GM19025 (cell line): ENCODE results near the gene SNRPB2.

Experiments
- ATAC-seq: cut with Tn5 transposase; IDR thresholded peaks from one replicate; pipeline ENCODE4 v1.9.1; 2021; ENCODE audit warnings: mild to moderate bottlenecking, low read depth, moderate library complexity; ENCODE audit not compliant: unreplicated experiment

Gene SNRPB2

DNA sequence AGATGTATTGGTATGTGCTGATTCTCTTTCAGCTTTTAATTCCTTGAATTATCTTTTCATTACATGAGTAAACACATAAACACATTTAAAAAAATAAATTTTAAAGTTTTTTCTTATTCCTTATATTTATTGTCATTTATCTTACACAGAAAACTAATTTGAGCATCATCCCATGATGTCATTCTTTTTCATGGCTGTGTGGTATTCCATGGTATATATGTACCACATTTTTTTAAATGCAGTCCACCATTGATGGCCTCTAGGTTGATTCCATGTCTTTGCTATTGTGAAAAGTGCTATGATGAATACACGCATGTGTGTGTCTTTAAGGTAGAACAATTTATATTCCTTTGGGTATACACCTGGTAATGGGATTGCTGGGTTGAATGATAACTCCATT is 51.7 kb downstream of the SNRPB2 start:
- no peak for ATAC-seq

DNA sequence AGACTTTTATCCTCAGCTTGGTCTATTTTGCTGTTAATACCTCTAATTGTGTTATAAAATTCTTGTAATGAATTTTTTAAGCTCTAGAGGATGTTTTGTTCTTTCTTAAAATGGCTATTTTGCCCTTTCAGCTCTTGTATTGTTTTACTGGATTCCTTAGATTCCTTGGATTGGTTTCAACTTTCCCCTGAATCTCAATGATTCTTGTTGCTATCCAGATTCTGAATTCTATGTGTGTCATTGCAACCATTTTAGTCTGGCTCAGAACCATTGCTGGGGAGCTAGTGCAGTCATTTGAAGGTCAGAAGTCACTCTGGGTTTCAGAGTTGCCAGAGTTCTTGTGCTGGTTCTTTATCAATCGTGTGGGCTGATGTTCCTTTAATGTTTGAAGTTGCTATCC is 55.4 kb downstream of the SNRPB2 start:
- no peak for ATAC-seq
